IPS-11a (cell line): ENCODE data around the gene PTPN1.

Experiments used
- H3K4me3 ChIP-seq: one replicate; pipeline ENCODE4 v1.5.1; 2013; ENCODE audit warnings: low read depth, low read length, control low read depth

Gene PTPN1

DNA sequence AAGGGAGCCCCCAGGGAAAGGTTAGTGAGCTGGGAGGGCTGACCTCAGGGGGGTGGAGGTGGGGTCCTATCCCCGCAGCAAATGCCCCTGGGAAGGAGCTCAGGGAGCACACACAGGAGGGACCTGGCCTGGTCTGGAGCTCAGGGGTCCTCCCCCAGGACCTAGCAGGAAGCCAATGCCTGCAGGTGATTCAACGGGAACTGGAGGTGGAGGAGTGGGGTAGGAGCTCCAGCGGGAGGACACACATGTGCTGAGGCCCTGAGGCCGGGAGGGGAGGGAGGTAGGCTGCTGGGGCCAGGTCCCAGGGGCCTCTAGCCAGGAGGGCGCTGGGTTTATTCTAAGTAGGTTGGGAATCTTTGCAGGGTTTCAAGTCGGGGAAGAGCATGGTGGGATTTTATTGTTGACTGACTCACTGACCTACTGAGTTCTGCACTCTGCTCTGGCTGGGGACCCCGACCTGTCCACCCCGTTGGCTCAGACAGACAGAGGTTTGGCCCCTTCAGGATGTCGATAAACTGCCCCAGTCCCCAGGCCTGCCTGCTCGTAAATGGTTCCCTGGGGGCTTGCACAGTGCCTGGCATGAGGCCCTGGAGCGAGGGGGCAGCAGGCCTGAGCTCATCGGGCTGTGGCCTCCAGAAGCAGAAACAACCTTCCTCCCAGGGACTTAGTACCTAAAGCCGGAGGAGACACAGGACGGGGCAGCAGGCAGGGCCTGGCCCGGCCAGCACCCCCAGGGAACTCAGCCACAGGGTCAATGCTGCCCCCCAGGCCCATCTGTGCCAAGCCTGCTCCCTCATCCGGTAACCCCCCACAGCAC lies 118.9 kb downstream of the PTPN1 start:
- no peak overlapping the region for H3K4me3 ChIP-seq

DNA sequence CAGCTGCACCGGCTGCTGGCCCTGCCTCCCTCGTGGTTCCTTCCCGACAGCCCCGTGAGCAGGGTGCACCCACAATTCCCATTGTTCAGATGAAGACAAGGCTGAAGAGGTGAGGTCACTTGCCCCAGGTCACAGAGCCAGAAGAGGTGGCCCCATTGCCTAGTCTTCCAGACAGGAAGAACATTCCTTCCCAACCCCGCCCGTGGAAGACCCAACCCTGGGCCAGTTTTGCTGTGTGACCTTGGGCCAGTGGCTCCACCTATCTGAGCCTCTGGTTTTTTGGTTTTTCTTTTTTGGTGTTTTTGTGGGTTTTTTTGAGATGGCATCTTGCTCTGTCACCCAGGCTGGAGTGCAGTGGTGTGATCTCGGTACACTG lies 119.5 kb downstream of the PTPN1 start:
- H3K4me3 ChIP-seq, result no peak overlapping the region

DNA sequence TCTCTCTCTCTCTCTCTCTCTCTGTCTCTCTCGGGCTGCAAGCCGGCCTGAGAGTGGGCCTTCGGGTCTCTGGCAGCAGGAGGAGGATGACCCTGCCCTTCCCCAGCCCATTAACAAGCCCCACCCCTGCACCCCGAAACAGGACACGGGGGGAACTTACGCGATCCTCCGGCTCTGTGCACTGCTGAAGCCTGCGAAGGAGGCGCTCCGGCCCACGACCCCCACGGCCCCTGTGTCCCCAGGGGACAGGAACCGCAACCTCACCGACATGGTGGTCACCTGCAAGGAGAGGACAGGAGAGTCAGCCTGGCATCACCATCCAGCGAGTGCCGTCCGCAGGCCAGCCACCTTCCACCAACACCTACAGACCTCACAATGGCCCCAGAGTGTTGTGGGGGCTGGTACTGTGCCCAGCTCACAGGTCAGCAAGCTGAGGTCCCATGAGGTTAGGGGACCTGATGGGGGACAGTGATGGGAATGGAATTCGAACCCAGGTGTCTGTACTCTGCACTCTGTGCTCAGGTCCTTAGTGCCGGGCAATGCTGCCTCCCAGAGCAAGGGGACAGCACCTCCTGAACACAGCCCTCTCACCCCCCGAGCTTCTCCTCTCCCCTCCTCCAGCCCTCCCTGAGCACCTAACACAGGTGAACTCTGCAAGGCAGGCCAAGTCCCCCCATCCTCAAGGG lies 120.5 kb downstream of the PTPN1 start:
- no peak overlapping the region for H3K4me3 ChIP-seq

DNA sequence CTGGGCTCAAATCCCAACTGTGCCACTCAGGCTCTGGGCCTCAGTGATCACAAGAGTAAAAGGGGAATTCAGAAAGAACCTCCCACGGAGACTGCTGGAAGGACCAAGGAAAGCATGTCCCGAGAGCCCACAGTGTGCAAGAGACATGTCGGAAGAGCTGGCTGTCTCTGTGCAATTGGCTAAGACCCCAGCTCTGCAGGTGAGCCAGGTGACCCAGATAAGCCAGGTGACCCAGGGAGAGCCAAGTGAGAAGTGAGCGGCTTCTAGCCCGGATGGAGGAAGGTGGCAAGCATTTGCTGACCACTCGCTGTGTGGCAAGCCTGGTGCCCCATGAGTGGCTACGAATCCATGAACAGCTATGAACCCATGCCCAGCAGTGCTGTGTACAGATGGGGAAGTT lies 122.1 kb downstream of the PTPN1 start:
- H3K4me3 ChIP-seq, result no peak overlapping the region

DNA sequence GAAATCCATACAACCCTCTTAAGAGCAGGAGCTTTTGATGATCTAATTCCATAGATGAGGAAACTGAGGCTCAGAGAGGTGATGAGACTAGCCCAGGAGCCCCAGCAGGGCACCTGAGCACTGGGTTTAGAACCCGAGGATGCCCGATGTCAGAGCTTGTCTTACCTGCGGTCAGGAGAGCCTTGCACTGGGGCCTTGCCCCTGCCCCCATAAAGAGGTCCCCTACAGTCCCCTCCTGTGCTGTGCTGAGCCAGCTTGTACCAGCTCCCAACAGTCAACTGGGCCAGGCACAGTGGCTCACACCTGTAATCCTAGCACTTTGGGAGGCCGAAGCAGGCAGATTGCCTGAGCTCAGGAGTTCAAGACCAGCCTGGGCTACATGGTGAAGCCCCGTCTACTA lies 122.5 kb downstream of the PTPN1 start:
- H3K4me3 ChIP-seq, result no peak overlapping the region

DNA sequence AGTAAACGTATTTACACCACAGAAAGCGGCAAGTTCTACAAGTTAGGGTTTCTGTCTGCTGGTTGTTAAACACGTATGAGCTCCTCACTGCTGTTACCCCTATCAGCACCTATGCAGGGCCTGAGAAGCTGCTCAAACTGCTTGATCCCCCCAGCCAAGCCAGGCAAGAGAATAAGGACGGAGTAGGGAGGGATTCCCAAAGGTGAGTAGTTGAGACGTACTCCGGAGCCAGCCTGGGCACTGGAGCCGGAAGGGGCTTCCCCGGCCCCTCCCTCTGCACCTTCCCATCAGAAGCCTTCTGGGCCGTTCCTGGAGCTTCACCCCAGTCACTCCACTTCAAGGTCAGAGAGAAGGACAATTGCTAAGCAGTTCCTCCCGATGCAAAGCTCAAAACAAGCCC lies 123.2 kb downstream of the PTPN1 start:
- no peak overlapping the region for H3K4me3 ChIP-seq

DNA sequence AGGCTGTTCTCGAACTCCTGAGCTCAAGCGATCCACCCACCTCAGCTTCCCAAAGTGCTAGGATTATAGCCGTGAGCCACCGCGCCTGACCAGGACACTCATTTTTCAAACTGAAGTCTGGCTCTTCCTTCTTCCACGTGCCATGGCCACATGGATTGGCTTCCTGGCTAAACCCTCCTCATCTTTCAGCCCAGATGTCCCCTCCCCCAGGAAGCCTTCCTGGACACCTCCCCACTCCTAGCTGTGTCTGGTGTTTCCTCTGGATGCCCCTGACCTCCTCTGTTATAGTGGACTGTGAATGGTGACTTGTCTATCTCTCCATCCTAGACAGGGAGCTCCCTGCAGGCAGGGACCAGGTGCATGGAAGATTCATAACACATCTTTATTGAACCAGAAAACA lies 124.0 kb downstream of the PTPN1 start:
- no peak overlapping the region for H3K4me3 ChIP-seq
